Endothelial cell of umbilical vein (primary cell): ENCODE results near the gene SFXN3. TPM values are rescaled to one million over a fixed set of nuclear protein-coding genes. Genes with fewer than 3 reads are reported as not detected.

Experiments
- BruUV-seq: library from RNA; stranded (reverse); fragments of 400-500 nt; replicated peaks from 2 replicates; lab custom pipeline; 2021; lab: Mats Ljungman, UMichigan
- CTCF ChIA-PET: fragments of 300-600, 350-600 bp; sonication (Branson Sonifier 250); formaldehyde crosslinking; loops from one replicate; lab custom pipeline; 2021; ENCODE audit warnings: antibody characterized with exemption, inconsistent platforms; lab: Charles Lee
- POLR2A ChIA-PET: fragments of 300-600, 350-600 bp; sonication (Branson Sonifier 250); formaldehyde crosslinking; loops from one replicate; lab custom pipeline; 2021; ENCODE audit warnings: antibody characterized with exemption, inconsistent platforms; lab: Charles Lee
- DNase-seq: peaks from one replicate; pipeline ENCODE4 v3.0.0-alpha.2; 2011; ENCODE audit warnings: low read depth, low spot score
- FAIRE-seq: peaks from 2 replicates; lab custom pipeline; 2011; peaks lifted over from hg19 to GRCh38; lab: Jason Lieb, UNC
- H2AFZ ChIP-seq: 2 replicates; pipeline ENCODE4 v1.6.0; 2012; ENCODE audit warnings: low read depth, low read length, control low read depth, inconsistent platforms
- H3K27ac ChIP-seq: 2 replicates; pipeline ENCODE4 v1.5.1; 2011; ENCODE audit warnings: low read depth, mild to moderate bottlenecking, control low read depth, low read length, moderate library complexity; ENCODE audit not compliant: insufficient read depth
- H3K27me3 ChIP-seq, 2 experiments: 2 replicates each; pipeline versions ENCODE4 v1.6.0 to v1.6.1; 2011; ENCODE audit warnings: low read length in 2 of 2, mixed read lengths in 1 of 2; ENCODE audit not compliant: control insufficient read depth in 2 of 2, insufficient read depth in 2 of 2
- H3K36me3 ChIP-seq, 2 experiments: 2 replicates in 1 of 2; 3 replicates in 1 of 2; pipeline ENCODE4 v1.5.1; 2011; ENCODE audit warnings: low read length in 2 of 2, mild to moderate bottlenecking in 1 of 2, moderate library complexity in 1 of 2; ENCODE audit not compliant: control insufficient read depth in 2 of 2, insufficient read depth in 2 of 2; ENCODE audit errors: extremely low read depth in 1 of 2
- H3K4me1 ChIP-seq: 3 replicates; pipeline ENCODE4 v1.5.1; 2011; ENCODE audit warnings: mild to moderate bottlenecking, low read length; ENCODE audit not compliant: control insufficient read depth, insufficient read depth; ENCODE audit errors: extremely low read depth
- H3K4me2 ChIP-seq: 2 replicates; pipeline ENCODE4 v1.6.1; 2011; ENCODE audit warnings: low read length, control low read depth, mixed read lengths; ENCODE audit not compliant: insufficient read depth
- H3K4me3 ChIP-seq, 3 experiments: fragments of 200-600 bp in 1 of 3; sonication (generic), shearing (Covaris generic) in 1 of 3; replicated peaks in 1 of 3; 2 replicates each; pipeline ENCODE4 v1.5.1; 2011 to 2016; ENCODE audit warnings: control low read depth in 3 of 3, low read length in 3 of 3, mild to moderate bottlenecking in 2 of 3, inconsistent platforms in 1 of 3, low read depth in 1 of 3, moderate library complexity in 1 of 3; ENCODE audit not compliant: insufficient read depth in 1 of 3
- H3K79me2 ChIP-seq: 2 replicates; pipeline ENCODE4 v1.6.0; 2012; ENCODE audit warnings: low read length, inconsistent platforms; ENCODE audit not compliant: control insufficient read depth, insufficient read depth
- H3K9ac ChIP-seq: replicated peaks from 2 replicates; pipeline ENCODE3; 2011; ENCODE audit warnings: low read length, control low read depth; ENCODE audit not compliant: insufficient read depth; ENCODE audit errors: extremely low read depth
- H3K9me1 ChIP-seq: replicated peaks from 3 replicates; pipeline ENCODE4 v1.6.0; 2011; ENCODE audit warnings: mild to moderate bottlenecking, low read length; ENCODE audit not compliant: control insufficient read depth, insufficient read depth; ENCODE audit errors: extremely low read depth
- H3K9me3 ChIP-seq: replicated peaks from 2 replicates; pipeline ENCODE4 v1.5.1; 2012; ENCODE audit warnings: low read length, inconsistent platforms; ENCODE audit not compliant: control insufficient read depth, insufficient read depth
- H4K20me1 ChIP-seq: replicated peaks from 2 replicates; pipeline ENCODE3; 2011; ENCODE audit warnings: mild to moderate bottlenecking, low read length; ENCODE audit not compliant: control insufficient read depth, insufficient read depth; ENCODE audit errors: extremely low read depth
- EZH2 ChIP-seq: IDR thresholded peaks from 2 replicates; pipeline ENCODE4 v1.6.1; 2012; ENCODE audit warnings: borderline replicate concordance, low read depth, mild to moderate bottlenecking, moderate library complexity, low read length, inconsistent platforms; ENCODE audit not compliant: severe bottlenecking
- FOS ChIP-seq: IDR thresholded peaks from 2 replicates; pipeline ENCODE4 v1.6.1; 2011; ENCODE audit warnings: mild to moderate bottlenecking, low read length, moderate library complexity, borderline replicate concordance; ENCODE audit not compliant: insufficient read depth
- GATA2 ChIP-seq: IDR thresholded peaks from 2 replicates; pipeline ENCODE4 v1.7.0; 2011; ENCODE audit warnings: low read depth, mild to moderate bottlenecking, moderate library complexity, mixed read lengths, low read length; ENCODE audit not compliant: insufficient read length, insufficient read depth
- JUN ChIP-seq: IDR thresholded peaks from 2 replicates; pipeline ENCODE4 v1.6.1; 2011; ENCODE audit warnings: borderline replicate concordance, low read depth; ENCODE audit not compliant: insufficient read length, insufficient read depth
- MYC ChIP-seq: IDR thresholded peaks from one replicate; pipeline ENCODE4 v1.6.1; 2011; ENCODE audit warnings: mild to moderate bottlenecking, low read depth, low read length
- POLR2A ChIP-seq: IDR thresholded peaks from 2 replicates; pipeline ENCODE4 v1.6.1; 2012; ENCODE audit warnings: low read depth, mild to moderate bottlenecking, control low read depth, low read length
- POLR2AphosphoS5 ChIP-seq: IDR thresholded peaks from 2 replicates; pipeline ENCODE4 v1.6.1; 2012; ENCODE audit warnings: low read depth, mild to moderate bottlenecking, control low read depth, low read length, moderate library complexity; ENCODE audit not compliant: insufficient read depth
- dilution Hi-C: fragments of 300-500 bp; cut with MboI; formaldehyde crosslinking; loops from one replicate; pipeline ENCODE4 v1.15.0; 2019; ENCODE audit warnings: low sequenced_read_pairs; ENCODE audit not compliant: extremely low pct_ligation_motif_present
- intact Hi-C: fragments of 100-400 bp; cut with micrococcal nuclease; formaldehyde crosslinking; loops from one replicate; pipeline ENCODE4 v1.10.0; 2022
- polyA plus RNA-seq, 4 experiments: library from polyadenylated mRNA; depleted of rRNA in 3 of 4; stranded (reverse) in 3 of 4; unstranded in 1 of 4; fragments of >200 nt; gene quantifications; 2 replicates each; pipeline versions ENCODE4 v1.2.1 to v1.2.3, GENCODE V29; 2011 to 2012; ENCODE audit warnings: missing spikeins in 1 of 4
- total RNA-seq: library from RNA; stranded (reverse); gene quantifications from 2 replicates; pipeline ENCODE4 v1.2.3, GENCODE V29; 2021
- TF ChIP-seq, protein P1 (sequence below), 2 donors: IDR thresholded peaks; 1 replicate in 1 of 2; 2 replicates in 1 of 2; pipeline ENCODE4 v1.5.1; 2011; ENCODE audit warnings: low read length in 2 of 2, mild to moderate bottlenecking in 2 of 2, moderate library complexity in 2 of 2, control low read depth in 1 of 2, inconsistent platforms in 1 of 2, low read depth in 1 of 2; ENCODE audit not compliant: insufficient read depth in 1 of 2; ENCODE audit errors: extremely low read depth in 1 of 2
- TF ChIP-seq, protein P2 (sequence below): IDR thresholded peaks from 2 replicates; pipeline ENCODE4 v1.6.1; 2011; ENCODE audit not compliant: insufficient read depth, insufficient read length

Gene SFXN3
- total and polyA plus RNA-seq, 2 donors (not counting 3 experiments of a cell fraction or from before 2014, with no cell fraction given) = 83.1 to 117 TPM

DNA sequence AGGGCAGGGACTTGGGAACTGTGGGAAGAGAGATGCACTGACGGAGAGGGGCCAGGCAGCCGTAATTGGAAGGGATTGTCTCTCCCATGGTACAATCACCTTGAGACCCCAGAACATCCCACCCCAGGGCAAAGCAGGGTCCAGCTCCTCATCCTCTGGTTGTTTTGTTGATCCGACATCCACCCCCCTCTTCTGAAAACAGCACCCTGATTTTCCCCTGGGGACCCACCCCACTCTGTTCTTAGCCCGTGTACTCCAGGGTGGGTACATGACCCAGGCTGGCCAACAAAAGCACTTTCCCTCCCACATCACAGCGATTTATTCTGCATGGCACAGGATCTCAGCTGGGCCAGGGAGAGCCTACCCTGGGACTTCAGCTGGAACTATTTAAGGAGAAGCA lies 14.2 kb upstream of the SFXN3 start:
- Histone ChIP-seq H3K36me3 (no peaks in the 10 kb centered on the region), H2AFZ (no peak overlapping the region), H3K4me2 (no peak overlapping the region), H3K4me3 (no peak overlapping the region), H3K27me3 (no peaks in the 10 kb centered on the region), H3K4me1 (peaks cover 13% of the 10 kb centered on the region), H3K9me1 (no peaks in the 10 kb centered on the region), H3K9me3 (no peaks in the 10 kb centered on the region), H4K20me1 (no peaks in the 10 kb centered on the region), H3K27ac (no peak overlapping the region), H3K9ac (no peak overlapping the region), H3K79me2 (no peaks in the 10 kb centered on the region)
- ChIA-PET POLR2A (no interaction called here), CTCF (interaction anchor here (0.8 to 7.3 kb wide), 14 partner anchors 10 to 125 kb away, joined by 3 to 254 read pairs (median 4); partner anchors contain the start of genes LZTS2, PDZD7, SEMA4G and SFXN3)
- DNase-seq (no peak), FAIRE-seq (no peak)
- TF ChIP-seq POLR2A = no peak
- dilution Hi-C loops = no loop called here
- intact Hi-C loops = loop anchor here (10.0 kb wide), 1 partner anchor 102 kb away; the partner anchor contains the start of gene SLF2
- no TSS peak for BruUV-seq

- POLR2A ChIA-PET = interaction anchor here (0.7 kb wide), 1 partner anchor 18 kb away, joined by 3 read pairs; no protein-coding TSS in a partner anchor
- Histone ChIP-seq H3K27me3 (no peaks in the 10 kb centered on the region), H3K4me1 (peaks cover 5% of the 10 kb centered on the region), H3K4me2 (no peak overlapping the region), H2AFZ (no peak overlapping the region), H3K9ac (no peak overlapping the region), H3K9me3 (no peaks in the 10 kb centered on the region), H3K4me3 (no peak overlapping the region), H3K27ac (no peak overlapping the region), H3K9me1 (no peaks in the 10 kb centered on the region), H3K36me3 (no peaks in the 10 kb centered on the region), H4K20me1 (no peaks in the 10 kb centered on the region), H3K79me2 (no peaks in the 10 kb centered on the region)
- CTCF ChIA-PET = interaction anchor here (1.1 to 7.3 kb wide), 13 partner anchors 12 to 124 kb away, joined by 4 to 254 read pairs (median 14); partner anchors contain the start of genes KAZALD1, LZTS2, PDZD7 and SEMA4G
- TF ChIP-seq, protein P1, sequence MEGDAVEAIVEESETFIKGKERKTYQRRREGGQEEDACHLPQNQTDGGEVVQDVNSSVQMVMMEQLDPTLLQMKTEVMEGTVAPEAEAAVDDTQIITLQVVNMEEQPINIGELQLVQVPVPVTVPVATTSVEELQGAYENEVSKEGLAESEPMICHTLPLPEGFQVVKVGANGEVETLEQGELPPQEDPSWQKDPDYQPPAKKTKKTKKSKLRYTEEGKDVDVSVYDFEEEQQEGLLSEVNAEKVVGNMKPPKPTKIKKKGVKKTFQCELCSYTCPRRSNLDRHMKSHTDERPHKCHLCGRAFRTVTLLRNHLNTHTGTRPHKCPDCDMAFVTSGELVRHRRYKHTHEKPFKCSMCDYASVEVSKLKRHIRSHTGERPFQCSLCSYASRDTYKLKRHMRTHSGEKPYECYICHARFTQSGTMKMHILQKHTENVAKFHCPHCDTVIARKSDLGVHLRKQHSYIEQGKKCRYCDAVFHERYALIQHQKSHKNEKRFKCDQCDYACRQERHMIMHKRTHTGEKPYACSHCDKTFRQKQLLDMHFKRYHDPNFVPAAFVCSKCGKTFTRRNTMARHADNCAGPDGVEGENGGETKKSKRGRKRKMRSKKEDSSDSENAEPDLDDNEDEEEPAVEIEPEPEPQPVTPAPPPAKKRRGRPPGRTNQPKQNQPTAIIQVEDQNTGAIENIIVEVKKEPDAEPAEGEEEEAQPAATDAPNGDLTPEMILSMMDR (IDR thresholded peaks at IDR 0.05; ENCODE audit: extremely low read depth in 1 of 2, insufficient read depth in 1 of 2, low read depth in 1 of 2, low read length in 2 of 2) = no peak
- TF ChIP-seq, protein P2, sequence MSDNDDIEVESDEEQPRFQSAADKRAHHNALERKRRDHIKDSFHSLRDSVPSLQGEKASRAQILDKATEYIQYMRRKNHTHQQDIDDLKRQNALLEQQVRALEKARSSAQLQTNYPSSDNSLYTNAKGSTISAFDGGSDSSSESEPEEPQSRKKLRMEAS = no peak
- no peak for TF ChIP-seq MYC
- TF ChIP-seq POLR2AphosphoS5 = no peak
- TF ChIP-seq FOS = no peak
- TF ChIP-seq EZH2 = no peak
- no peak for TF ChIP-seq GATA2
- TF ChIP-seq JUN = no peak
- TF ChIP-seq POLR2A = no peak
- BruUV-seq = no TSS peak
- dilution Hi-C loops (no loop called here), intact Hi-C loops (loop anchor here (2.0 to 10.0 kb wide), 2 partner anchors 15 to 103 kb away; partner anchors contain the start of gene SLF2)
- DNase-seq (no peak), FAIRE-seq (no peak)
Measured at GRCh38 chr10:101018118-101018599, 12.9 kb upstream of the SFXN3 start.
